ENCODE measurements around the gene CPNE4. TPM values are rescaled to one million over a fixed set of nuclear protein-coding genes. Genes with fewer than 3 reads are reported as not detected.

The CPNE4 gene
- total and polyA plus RNA-seq, 7 experiments from 2014 or later: not detected

GRCh38 chr3:132037581-132037980, 2.8 kb upstream of the CPNE4 start:
- CTCF ChIA-PET: no interaction called here
- peaks cover 36 to 78% (median 70%) of the 10 kb centered on the region in 5 donors for H3K27me3 Mint-ChIP-seq

GRCh38 chr3:132037056-132037455, 2.2 kb upstream of the CPNE4 start:
- Histone ChIP-seq H3K9me3 (ENCODE audit: control insufficient read depth in 2 of 3, low read length in 3 of 3) (no peaks in the 10 kb centered on the region), H3K36me3 (ENCODE audit: control insufficient read depth in 2 of 3, insufficient read depth in 3 of 3, low read length in 3 of 3) (no peaks in the 10 kb centered on the region), H3K4me1 (ENCODE audit: control insufficient read depth in 2 of 2, insufficient read depth in 2 of 2, low read length in 2 of 2) (no peaks in the 10 kb centered on the region), H3K4me3 (ENCODE audit: low read length) (no peak overlapping the region), H3K27me3 (ENCODE audit: control insufficient read depth in 2 of 2, insufficient read depth in 2 of 2, low read length in 2 of 2) (peaks cover 2 to 20% of the 10 kb centered on the region in 2 donors), H3K27ac (ENCODE audit: low read depth, low read length) (no peak overlapping the region)
- ChIA-PET POLR2A (no interaction called here), CTCF (no interaction called here)
- DNase-seq (no peak), ATAC-seq (no peak)
- Mint-ChIP-seq H3K36me3 (peaks cover 0 to 4% (median 0%) of the 10 kb centered on the region in 5 donors), H3K27me3 (peaks cover 40 to 83% (median 74%) of the 10 kb centered on the region in 5 donors), H3K27ac (no peak overlapping the region), H3K9me3 (peaks cover 0 to 14% (median 4%) of the 10 kb centered on the region in 11 donors), H3K4me1 (peaks cover 0 to 19% (median 9%) of the 10 kb centered on the region in 7 donors), H3K4me3 (no peak overlapping the region)
- intact Hi-C loops (cut with micrococcal nuclease): no loop called here

More at GRCh38 chr3:132037581-132037980, 2.8 kb upstream of the CPNE4 start:
- Mint-ChIP-seq H3K27ac (no peak overlapping the region), H3K36me3 (peaks cover 0 to 4% (median 0%) of the 10 kb centered on the region in 5 donors), H3K4me1 (peaks cover 0 to 19% (median 9%) of the 10 kb centered on the region in 7 donors), H3K4me3 (no peak overlapping the region), H3K9me3 (peaks cover 0 to 14% (median 4%) of the 10 kb centered on the region in 11 donors)
- H3K36me3 ChIP-seq (ENCODE audit: control insufficient read depth in 2 of 3, insufficient read depth in 3 of 3, low read length in 3 of 3): no peaks in the 10 kb centered on the region
- H3K4me1 ChIP-seq (ENCODE audit: control insufficient read depth in 2 of 2, insufficient read depth in 2 of 2, low read length in 2 of 2): no peaks in the 10 kb centered on the region
- no peak overlapping the region for H3K4me3 ChIP-seq (ENCODE audit: low read length)
- ATAC-seq (no peak), DNase-seq (no peak)
- H3K9me3 ChIP-seq (ENCODE audit: control insufficient read depth in 2 of 3, low read length in 3 of 3): no peaks in the 10 kb centered on the region
- H3K27me3 ChIP-seq (ENCODE audit: control insufficient read depth in 2 of 2, insufficient read depth in 2 of 2, low read length in 2 of 2): peaks cover 2 to 20% of the 10 kb centered on the region in 2 donors
- POLR2A ChIA-PET: no interaction called here
- intact Hi-C loops (cut with micrococcal nuclease): no loop called here
- no peak overlapping the region for H3K27ac ChIP-seq (ENCODE audit: low read depth, low read length)

- Mint-ChIP-seq H3K9me3 (peaks cover 0 to 14% (median 4%) of the 10 kb centered on the region in 11 donors), H3K4me1 (peaks cover 0 to 19% (median 9%) of the 10 kb centered on the region in 7 donors), H3K36me3 (peaks cover 0 to 4% (median 0%) of the 10 kb centered on the region in 5 donors), H3K4me3 (peak overlapping the region in 8 of 10 donors; percentile 33 to 70 (median 60)), H3K27me3 (peaks cover 55 to 95% (median 82%) of the 10 kb centered on the region in 5 donors), H3K27ac (peak overlapping the region in 1 of 9 donors; percentile 61)
- Histone ChIP-seq H3K4me1 (ENCODE audit: control insufficient read depth in 2 of 2, insufficient read depth in 2 of 2, low read length in 2 of 2) (no peaks in the 10 kb centered on the region), H3K4me3 (ENCODE audit: low read length) (no peak overlapping the region), H3K27me3 (ENCODE audit: control insufficient read depth in 2 of 2, insufficient read depth in 2 of 2, low read length in 2 of 2) (peaks cover 6 to 20% of the 10 kb centered on the region in 2 donors), H3K36me3 (ENCODE audit: control insufficient read depth in 2 of 3, insufficient read depth in 3 of 3, low read length in 3 of 3) (no peaks in the 10 kb centered on the region), H3K27ac (ENCODE audit: low read depth, low read length) (no peak overlapping the region), H3K9me3 (ENCODE audit: control insufficient read depth in 2 of 3, low read length in 3 of 3) (no peaks in the 10 kb centered on the region)
- ATAC-seq: no peak
- ChIA-PET POLR2A (no interaction called here), CTCF (no interaction called here)
- intact Hi-C loops (cut with micrococcal nuclease): no loop called here
- DNase-seq: no peak
Measured at GRCh38 chr3:132034097-132034485, 723 bp downstream of the CPNE4 start.

GRCh38 chr3:132033471-132033870, 1.3 kb downstream of the CPNE4 start:
- POLR2A ChIA-PET: no interaction called here
- no peak for DNase-seq
- Histone ChIP-seq H3K4me1 (ENCODE audit: control insufficient read depth in 2 of 2, insufficient read depth in 2 of 2, low read length in 2 of 2) (no peaks in the 10 kb centered on the region), H3K4me3 (ENCODE audit: low read length) (no peak overlapping the region), H3K36me3 (ENCODE audit: control insufficient read depth in 2 of 3, insufficient read depth in 3 of 3, low read length in 3 of 3) (no peaks in the 10 kb centered on the region), H3K27ac (ENCODE audit: low read depth, low read length) (no peak overlapping the region), H3K9me3 (ENCODE audit: control insufficient read depth in 2 of 3, low read length in 3 of 3) (no peaks in the 10 kb centered on the region), H3K27me3 (ENCODE audit: control insufficient read depth in 2 of 2, insufficient read depth in 2 of 2, low read length in 2 of 2) (peaks cover 6 to 20% of the 10 kb centered on the region in 2 donors)
- Mint-ChIP-seq H3K27me3 (peaks cover 55 to 90% (median 82%) of the 10 kb centered on the region in 5 donors), H3K36me3 (peaks cover 0 to 4% (median 0%) of the 10 kb centered on the region in 5 donors), H3K4me3 (peak overlapping the region in 1 of 10 donors; percentile 59), H3K4me1 (peaks cover 0 to 19% (median 9%) of the 10 kb centered on the region in 7 donors), H3K27ac (no peak overlapping the region), H3K9me3 (peaks cover 0 to 14% (median 4%) of the 10 kb centered on the region in 11 donors)
- no peak for ATAC-seq
- intact Hi-C loops (cut with micrococcal nuclease): no loop called here
- CTCF ChIA-PET: no interaction called here

- ATAC-seq (no peak), DNase-seq (no peak)
- Mint-ChIP-seq H3K4me1 (peaks cover 0 to 19% (median 9%) of the 10 kb centered on the region in 7 donors), H3K36me3 (peaks cover 0 to 4% (median 0%) of the 10 kb centered on the region in 5 donors), H3K27ac (no peak overlapping the region), H3K27me3 (peaks cover 55 to 87% (median 78%) of the 10 kb centered on the region in 5 donors), H3K4me3 (peak overlapping the region in 1 of 10 donors; percentile 11), H3K9me3 (peaks cover 0 to 11% (median 4%) of the 10 kb centered on the region in 11 donors)
- Histone ChIP-seq H3K27ac (ENCODE audit: low read depth, low read length) (no peak overlapping the region), H3K9me3 (ENCODE audit: control insufficient read depth in 2 of 3, low read length in 3 of 3) (no peaks in the 10 kb centered on the region), H3K36me3 (ENCODE audit: control insufficient read depth in 2 of 3, insufficient read depth in 3 of 3, low read length in 3 of 3) (no peaks in the 10 kb centered on the region), H3K27me3 (ENCODE audit: control insufficient read depth in 2 of 2, insufficient read depth in 2 of 2, low read length in 2 of 2) (peaks cover 6 to 20% of the 10 kb centered on the region in 2 donors), H3K4me1 (ENCODE audit: control insufficient read depth in 2 of 2, insufficient read depth in 2 of 2, low read length in 2 of 2) (no peaks in the 10 kb centered on the region), H3K4me3 (ENCODE audit: low read length) (no peak overlapping the region)
- ChIA-PET POLR2A (no interaction called here), CTCF (no interaction called here)
- intact Hi-C loops (cut with micrococcal nuclease): no loop called here
Measured at GRCh38 chr3:132032959-132033358, 1.9 kb downstream of the CPNE4 start.

- Mint-ChIP-seq H3K27ac (no peak overlapping the region), H3K4me3 (no peak overlapping the region), H3K27me3 (peaks cover 40 to 61% (median 54%) of the 10 kb centered on the region in 5 donors), H3K9me3 (peaks cover 0 to 4% (median 0%) of the 10 kb centered on the region in 11 donors), H3K4me1 (peaks cover 0 to 9% (median 3%) of the 10 kb centered on the region in 7 donors), H3K36me3 (peaks cover 0 to 2% (median 0%) of the 10 kb centered on the region in 5 donors)
- CTCF ChIA-PET: no interaction called here
- POLR2A ChIA-PET: no interaction called here
- intact Hi-C loops (cut with micrococcal nuclease): loop anchor here (1.0 to 5.0 kb wide), 2 partner anchors 235 to 237 kb away; no protein-coding TSS in a partner anchor
- Histone ChIP-seq H3K4me1 (ENCODE audit: control insufficient read depth in 2 of 2, insufficient read depth in 2 of 2, low read length in 2 of 2) (no peaks in the 10 kb centered on the region), H3K9me3 (ENCODE audit: control insufficient read depth in 2 of 3, low read length in 3 of 3) (no peaks in the 10 kb centered on the region), H3K4me3 (ENCODE audit: low read length) (no peak overlapping the region), H3K36me3 (ENCODE audit: control insufficient read depth in 2 of 3, insufficient read depth in 3 of 3, low read length in 3 of 3) (no peaks in the 10 kb centered on the region), H3K27me3 (ENCODE audit: control insufficient read depth in 2 of 2, insufficient read depth in 2 of 2, low read length in 2 of 2) (peaks cover under 1 to 6% of the 10 kb centered on the region in 2 donors), H3K27ac (ENCODE audit: low read depth, low read length) (no peak overlapping the region)
- DNase-seq: peak in 7 of 9 donors; percentile 13 to 54 (median 33)
- ATAC-seq: peak; percentile 78
Measured at GRCh38 chr3:132029182-132029902, 5.5 kb downstream of the CPNE4 start.
